ENCODE results near the gene MROH2A. TPM values are rescaled to one million over a fixed set of nuclear protein-coding genes. Genes with fewer than 3 reads are reported as not detected.

MROH2A gene
- total RNA-seq, 1 experiment from 2014 or later, result not detected

- no peak for DNase-seq
- H3K36me3 ChIP-seq, result peaks cover 84% of the 10 kb centered on the region
- H3K4me3 ChIP-seq, result no peak overlapping the region
- H3K27me3 ChIP-seq, result no peaks in the 10 kb centered on the region
- no peaks in the 10 kb centered on the region for H3K9me3 ChIP-seq
Observed at GRCh38 chr2:233837694-233838229, 59.6 kb downstream of the MROH2A start.

- Histone ChIP-seq H3K9me3 (no peaks in the 10 kb centered on the region), H3K36me3 (peaks cover 88% of the 10 kb centered on the region)
Observed at GRCh38 chr2:233838251-233838650, 60.1 kb downstream of the MROH2A start.

GRCh38 chr2:233838726-233839446 lies 60.8 kb downstream of the MROH2A start:
- no peak for DNase-seq
- Histone ChIP-seq H3K4me3 (no peak overlapping the region), H3K27me3 (no peaks in the 10 kb centered on the region), H3K36me3 (peaks cover 95% of the 10 kb centered on the region), H3K9me3 (no peaks in the 10 kb centered on the region)

More at GRCh38 chr2:233838251-233838650, 60.1 kb downstream of the MROH2A start:
- Histone ChIP-seq H3K27me3 (no peaks in the 10 kb centered on the region), H3K4me3 (no peak overlapping the region)
- no peak for DNase-seq

GRCh38 chr2:233839447-233839820 lies 61.3 kb downstream of the MROH2A start:
- no peaks in the 10 kb centered on the region for H3K9me3 ChIP-seq
- peaks cover 97% of the 10 kb centered on the region for H3K36me3 ChIP-seq

GRCh38 chr2:233840520-233840919 lies 62.4 kb downstream of the MROH2A start:
- peaks cover 97% of the 10 kb centered on the region for H3K36me3 ChIP-seq
- H3K9me3 ChIP-seq, result no peaks in the 10 kb centered on the region
- no peak overlapping the region for H3K4me3 ChIP-seq
- no peaks in the 10 kb centered on the region for H3K27me3 ChIP-seq
- DNase-seq, result no peak

More at GRCh38 chr2:233839447-233839820, 61.3 kb downstream of the MROH2A start:
- Histone ChIP-seq H3K27me3 (no peaks in the 10 kb centered on the region), H3K4me3 (no peak overlapping the region)
- no peak for DNase-seq

GRCh38 chr2:233841183-233841582 lies 63.1 kb downstream of the MROH2A start:
- Histone ChIP-seq H3K9me3 (no peaks in the 10 kb centered on the region), H3K36me3 (peaks cover 97% of the 10 kb centered on the region), H3K4me3 (no peak overlapping the region), H3K27me3 (no peaks in the 10 kb centered on the region)
- DNase-seq, result no peak

- H3K36me3 ChIP-seq, result peaks cover 99% of the 10 kb centered on the region
- no peak for DNase-seq
- no peak overlapping the region for H3K4me3 ChIP-seq
- no peaks in the 10 kb centered on the region for H3K9me3 ChIP-seq
- no peaks in the 10 kb centered on the region for H3K27me3 ChIP-seq
Observed at GRCh38 chr2:233844064-233844807, 66.1 kb downstream of the MROH2A start.

- no peaks in the 10 kb centered on the region for H3K9me3 ChIP-seq
- H3K27me3 ChIP-seq, result no peaks in the 10 kb centered on the region
- no peak overlapping the region for H3K4me3 ChIP-seq
- peaks cover 99% of the 10 kb centered on the region for H3K36me3 ChIP-seq
- no peak for DNase-seq
Observed at GRCh38 chr2:233844836-233845235, 66.7 kb downstream of the MROH2A start.

- no peak for DNase-seq
- Histone ChIP-seq H3K36me3 (peaks cover 99% of the 10 kb centered on the region), H3K4me3 (no peak overlapping the region)
Observed at GRCh38 chr2:233845301-233846060, 67.4 kb downstream of the MROH2A start.

GRCh38 chr2:233846387-233847247 lies 68.5 kb downstream of the MROH2A start:
- Histone ChIP-seq H3K4me3 (no peak overlapping the region), H3K36me3 (peaks cover 99% of the 10 kb centered on the region), H3K9me3 (no peaks in the 10 kb centered on the region), H3K27me3 (no peaks in the 10 kb centered on the region)
- no peak for DNase-seq

More at GRCh38 chr2:233845301-233846060, 67.4 kb downstream of the MROH2A start:
- Histone ChIP-seq H3K27me3 (no peaks in the 10 kb centered on the region), H3K9me3 (no peaks in the 10 kb centered on the region)

GRCh38 chr2:233847248-233847898 lies 69.2 kb downstream of the MROH2A start:
- Histone ChIP-seq H3K4me3 (no peak overlapping the region), H3K36me3 (peaks cover 99% of the 10 kb centered on the region), H3K27me3 (no peaks in the 10 kb centered on the region), H3K9me3 (no peaks in the 10 kb centered on the region)
- no peak for DNase-seq

GRCh38 chr2:233848276-233848675 lies 70.1 kb downstream of the MROH2A start:
- DNase-seq, result no peak
- Histone ChIP-seq H3K36me3 (peaks cover 100% of the 10 kb centered on the region), H3K27me3 (no peaks in the 10 kb centered on the region), H3K9me3 (no peaks in the 10 kb centered on the region), H3K4me3 (no peak overlapping the region)

- no peaks in the 10 kb centered on the region for H3K27me3 ChIP-seq
- no peak overlapping the region for H3K4me3 ChIP-seq
- DNase-seq, result no peak
- H3K9me3 ChIP-seq, result no peaks in the 10 kb centered on the region
- H3K36me3 ChIP-seq, result peaks cover 94% of the 10 kb centered on the region
Observed at GRCh38 chr2:233849607-233850271, 71.6 kb downstream of the MROH2A start.

GRCh38 chr2:233850745-233851144 lies 72.6 kb downstream of the MROH2A start:
- no peak for DNase-seq
- no peaks in the 10 kb centered on the region for H3K27me3 ChIP-seq
- no peak overlapping the region for H3K4me3 ChIP-seq
- peaks cover 84% of the 10 kb centered on the region for H3K36me3 ChIP-seq
- H3K9me3 ChIP-seq, result no peaks in the 10 kb centered on the region

- Histone ChIP-seq H3K27me3 (no peaks in the 10 kb centered on the region), H3K9me3 (no peaks in the 10 kb centered on the region), H3K4me3 (peak overlapping the region; percentile 90), H3K36me3 (peaks cover 79% of the 10 kb centered on the region)
- DNase-seq, result no peak
Observed at GRCh38 chr2:233851169-233851568, 73.0 kb downstream of the MROH2A start.
